Mucosa of descending colon (tissue), 3 donors: ENCODE data around the gene RCBTB2. TPM values are rescaled to one million over a fixed set of nuclear protein-coding genes. Genes with fewer than 3 reads are reported as not detected.

Experiments used
- ATAC-seq: fragments of 200-7000 bp; cut with Tn5 transposase; one replicate; pipeline ENCODE4 v1.9.1; 2020; ENCODE audit warnings: mild to moderate bottlenecking, moderate library complexity
- DNase-seq, 3 donors: peaks; one replicate each; pipeline ENCODE4 v3.0.0-alpha.2; 2020
- H3K36me3 ChIP-seq: fragments of 200-600 bp; one replicate; pipeline ENCODE4 v1.8.0; 2021; ENCODE audit warnings: low read depth, mild to moderate bottlenecking
- H3K4me1 ChIP-seq: fragments of 200-600 bp; one replicate; pipeline ENCODE4 v1.8.0; 2021; ENCODE audit warnings: low read depth, mild to moderate bottlenecking
- H3K4me3 ChIP-seq: fragments of 200-600 bp; one replicate; pipeline ENCODE4 v1.8.0; 2021; ENCODE audit warnings: mild to moderate bottlenecking
- H3K9me3 ChIP-seq: fragments of 200-600 bp; one replicate; pipeline ENCODE4 v1.8.0; 2021; ENCODE audit warnings: mild to moderate bottlenecking
- CTCF ChIP-seq: fragments of 200-600 bp; IDR thresholded peaks from one replicate; pipeline ENCODE4 v1.8.0; 2022; ENCODE audit warnings: antibody characterized with exemption, mild to moderate bottlenecking
- intact Hi-C, 2 donors: fragments of 100-400 bp; cut with DNase I in 1 of 2; cut with micrococcal nuclease in 1 of 2; formaldehyde crosslinking; loops; one replicate each; pipeline versions ENCODE4 v1.11.0 to v1.11.1; 2022; cut with DNase I, micrococcal nuclease
- total RNA-seq, 3 donors: library from RNA; stranded (reverse); fragmentation: NEBNext Ultra II Directional in 2 of 3; extraction: Animal tissue kit (Norgen Biotek cat#: 25700) in 2 of 3; gene quantifications; one replicate each; pipeline versions ENCODE4 v1.2.1 to v1.2.4, GENCODE V29; 2021 to 2023
- donor health status: DM: no; HTN: no; CAD: no; lungs with moderate emphysema.
- donor health status: DM: no; HTN: no; CAD: no.
- donor health status: DM: no; HTN: yes; CAD: no.

The RCBTB2 gene
- total RNA-seq, 3 donors from 2014 or later = 4.9 to 10.9 (median 6.7) TPM

GRCh38 chr13:48448285-48448958, 84.5 kb downstream of the RCBTB2 start:
- H3K9me3 ChIP-seq = peaks cover 17% of the 10 kb centered on the region
- no peak for ATAC-seq

GRCh38 chr13:48446464-48446863, 86.4 kb downstream of the RCBTB2 start:
- no peak for TF ChIP-seq CTCF
- DNase-seq (no peak), ATAC-seq (no peak)
- H3K36me3 ChIP-seq = no peaks in the 10 kb centered on the region
- no peak overlapping the region for H3K4me3 ChIP-seq
- peaks cover 16% of the 10 kb centered on the region for H3K9me3 ChIP-seq
- no peaks in the 10 kb centered on the region for H3K4me1 ChIP-seq
- intact Hi-C loops = no loop called here

More at GRCh38 chr13:48448285-48448958, 84.5 kb downstream of the RCBTB2 start:
- intact Hi-C loops = no loop called here
- TF ChIP-seq CTCF = no peak
- Histone ChIP-seq H3K4me1 (no peaks in the 10 kb centered on the region), H3K36me3 (no peaks in the 10 kb centered on the region), H3K4me3 (no peak overlapping the region)
- DNase-seq = no peak

GRCh38 chr13:48443442-48444208, 89.3 kb downstream of the RCBTB2 start:
- Histone ChIP-seq H3K4me1 (no peaks in the 10 kb centered on the region), H3K9me3 (no peaks in the 10 kb centered on the region), H3K4me3 (no peak overlapping the region), H3K36me3 (no peaks in the 10 kb centered on the region)
- intact Hi-C loops = no loop called here
- DNase-seq (no peak), ATAC-seq (no peak)
- no peak for TF ChIP-seq CTCF

Other genes with a start within 250 kb of the RCBTB2 start
- 10 to 100 TPM; 23.4 to 30.0 (median 29.3) TPM for gene RB1, start 229.3 kb downstream of the RCBTB2 start, total RNA-seq
- 10 to 100 TPM; 10.7 to 15.0 (median 12.3) TPM for gene LPAR6, start 120.0 kb downstream of the RCBTB2 start, total RNA-seq
- 1 to 10 TPM in 1 of 3 donors, under 1 TPM in 2; 0.14 to 1.4 (median 0.58) TPM for gene CYSLTR2, start 120.8 kb upstream of the RCBTB2 start, total RNA-seq